Right lobe of liver (tissue), 4 donors: Measurements from ENCODE around the gene LRRC72.

Experiments
- POLR2A ChIP-seq: fragments of 450-650 bp; IDR thresholded peaks from one replicate; pipeline ENCODE4 v1.6.1; 2017; ENCODE audit warnings: antibody characterized with exemption, mild to moderate bottlenecking
- TF ChIP-seq, protein P1 (sequence below), 4 donors: fragments of 200-600 bp in 3 of 4; fragments of 450-650 bp in 1 of 4; IDR thresholded peaks; one replicate each; pipeline versions ENCODE4 v1.5.1 to v1.8.0; 2016 to 2022; ENCODE audit warnings: antibody characterized with exemption in 4 of 4, mild to moderate bottlenecking in 2 of 4
- donor health status: DM: no; HTN: no; CAD: no.
- donor health status: DM: no; HTN: no; CAD: no.
- donor health status: DM: no; HTN: yes; CAD: no.

DNA sequence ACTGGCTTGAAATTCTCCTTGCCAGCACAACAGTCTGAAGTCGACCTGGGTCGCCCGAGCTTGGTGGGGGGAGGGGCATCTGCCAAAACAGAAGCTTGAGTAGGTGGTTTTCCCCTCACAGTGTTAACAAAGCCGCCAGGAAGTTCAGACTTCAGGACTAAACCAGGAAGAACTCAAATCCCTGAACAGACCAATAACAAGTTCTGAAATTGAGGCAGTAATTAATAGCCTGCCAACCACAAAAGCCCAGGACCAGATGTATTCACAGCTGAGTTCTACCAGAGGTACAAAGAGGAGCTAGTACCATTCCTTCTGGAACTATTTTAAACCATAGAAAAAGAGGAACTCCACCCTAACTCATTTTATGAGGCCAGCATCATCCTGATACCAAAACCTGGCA is 45.3 kb downstream of the LRRC72 start:
- TF ChIP-seq, protein P1, sequence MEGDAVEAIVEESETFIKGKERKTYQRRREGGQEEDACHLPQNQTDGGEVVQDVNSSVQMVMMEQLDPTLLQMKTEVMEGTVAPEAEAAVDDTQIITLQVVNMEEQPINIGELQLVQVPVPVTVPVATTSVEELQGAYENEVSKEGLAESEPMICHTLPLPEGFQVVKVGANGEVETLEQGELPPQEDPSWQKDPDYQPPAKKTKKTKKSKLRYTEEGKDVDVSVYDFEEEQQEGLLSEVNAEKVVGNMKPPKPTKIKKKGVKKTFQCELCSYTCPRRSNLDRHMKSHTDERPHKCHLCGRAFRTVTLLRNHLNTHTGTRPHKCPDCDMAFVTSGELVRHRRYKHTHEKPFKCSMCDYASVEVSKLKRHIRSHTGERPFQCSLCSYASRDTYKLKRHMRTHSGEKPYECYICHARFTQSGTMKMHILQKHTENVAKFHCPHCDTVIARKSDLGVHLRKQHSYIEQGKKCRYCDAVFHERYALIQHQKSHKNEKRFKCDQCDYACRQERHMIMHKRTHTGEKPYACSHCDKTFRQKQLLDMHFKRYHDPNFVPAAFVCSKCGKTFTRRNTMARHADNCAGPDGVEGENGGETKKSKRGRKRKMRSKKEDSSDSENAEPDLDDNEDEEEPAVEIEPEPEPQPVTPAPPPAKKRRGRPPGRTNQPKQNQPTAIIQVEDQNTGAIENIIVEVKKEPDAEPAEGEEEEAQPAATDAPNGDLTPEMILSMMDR (IDR thresholded peaks at IDR 0.05): no peak
- TF ChIP-seq POLR2A: no peak
